ENCODE measurements around the gene LRIT1.

LRIT1 gene

GRCh38 chr10:84263716-84264115 is 22.4 kb upstream of the LRIT1 start:
- peaks cover 9 to 10% of the 10 kb centered on the region in 2 donors for H3K4me1 Mint-ChIP-seq (ENCODE audit: low read depth in 2 of 2)
- H3K9me3 Mint-ChIP-seq, result no peaks in the 10 kb centered on the region
- no peak overlapping the region for H3K27ac Mint-ChIP-seq
- peaks cover 3% of the 10 kb centered on the region for H3K36me3 Mint-ChIP-seq (ENCODE audit: insufficient read depth)
- no peak overlapping the region for H3K4me3 Mint-ChIP-seq
- ATAC-seq (replicated peaks) (no peak), DNase-seq (no peak)
- peaks cover 29 to 71% of the 10 kb centered on the region in 2 donors for H3K27me3 Mint-ChIP-seq

- ATAC-seq (replicated peaks), result no peak
- Mint-ChIP-seq H3K4me1 (ENCODE audit: low read depth in 2 of 2) (peaks cover 4% of the 10 kb centered on the region in 2 donors), H3K36me3 (ENCODE audit: insufficient read depth) (peaks cover 3% of the 10 kb centered on the region), H3K4me3 (no peak overlapping the region), H3K27me3 (peaks cover 30 to 76% of the 10 kb centered on the region in 2 donors), H3K9me3 (no peaks in the 10 kb centered on the region), H3K27ac (no peak overlapping the region)
- no peak for DNase-seq
These were observed 21.0 kb upstream of the LRIT1 start for GRCh38 chr10:84262190-84262956.

GRCh38 chr10:84261236-84261915 is 20.0 kb upstream of the LRIT1 start:
- DNase-seq, result no peak

GRCh38 chr10:84258034-84258695 is 16.8 kb upstream of the LRIT1 start:
- DNase-seq, result no peak
- Mint-ChIP-seq H3K4me1 (ENCODE audit: low read depth in 2 of 2) (peaks cover 3 to 5% of the 10 kb centered on the region in 2 donors), H3K9me3 (no peaks in the 10 kb centered on the region), H3K27ac (no peak overlapping the region), H3K36me3 (ENCODE audit: insufficient read depth) (peaks cover under 1% of the 10 kb centered on the region), H3K4me3 (no peak overlapping the region), H3K27me3 (peaks cover 17 to 69% of the 10 kb centered on the region in 2 donors)
- no peak for ATAC-seq (replicated peaks)

More at GRCh38 chr10:84261236-84261915, 20.0 kb upstream of the LRIT1 start:
- ATAC-seq (replicated peaks), result no peak
- peaks cover 30 to 84% of the 10 kb centered on the region in 2 donors for H3K27me3 Mint-ChIP-seq
- no peak overlapping the region for H3K4me3 Mint-ChIP-seq
- peaks cover 3% of the 10 kb centered on the region for H3K36me3 Mint-ChIP-seq (ENCODE audit: insufficient read depth)
- H3K9me3 Mint-ChIP-seq, result no peaks in the 10 kb centered on the region
- H3K27ac Mint-ChIP-seq, result no peak overlapping the region
- peaks cover 7 to 8% of the 10 kb centered on the region in 2 donors for H3K4me1 Mint-ChIP-seq (ENCODE audit: low read depth in 2 of 2)

- no peak for DNase-seq
- no peak overlapping the region for H3K4me3 Mint-ChIP-seq
- H3K27ac Mint-ChIP-seq, result no peak overlapping the region
- ATAC-seq (replicated peaks), result no peak
- H3K9me3 Mint-ChIP-seq, result no peaks in the 10 kb centered on the region
- H3K36me3 Mint-ChIP-seq (ENCODE audit: insufficient read depth), result no peaks in the 10 kb centered on the region
- H3K27me3 Mint-ChIP-seq, result peaks cover 11 to 69% of the 10 kb centered on the region in 2 donors
- peaks cover 3 to 5% of the 10 kb centered on the region in 2 donors for H3K4me1 Mint-ChIP-seq (ENCODE audit: low read depth in 2 of 2)
These were observed 16.1 kb upstream of the LRIT1 start for GRCh38 chr10:84257343-84258020.

GRCh38 chr10:84256510-84257342 is 15.4 kb upstream of the LRIT1 start:
- DNase-seq, result peak; percentile 10 to 34 (median 13)
- no peaks in the 10 kb centered on the region for H3K36me3 Mint-ChIP-seq (ENCODE audit: insufficient read depth)
- ATAC-seq (replicated peaks), result peak; percentile 45
- no peak overlapping the region for H3K4me3 Mint-ChIP-seq
- no peak overlapping the region for H3K27ac Mint-ChIP-seq
- H3K4me1 Mint-ChIP-seq (ENCODE audit: low read depth in 2 of 2), result peaks cover 3 to 5% of the 10 kb centered on the region in 2 donors
- H3K9me3 Mint-ChIP-seq, result no peaks in the 10 kb centered on the region
- H3K27me3 Mint-ChIP-seq, result peaks cover 7 to 61% of the 10 kb centered on the region in 2 donors

- H3K4me1 Mint-ChIP-seq (ENCODE audit: low read depth in 2 of 2), result peaks cover 3 to 5% of the 10 kb centered on the region in 2 donors
- peaks cover 7 to 47% of the 10 kb centered on the region in 2 donors for H3K27me3 Mint-ChIP-seq
- ATAC-seq (replicated peaks) (no peak), DNase-seq (no peak)
- no peak overlapping the region for H3K27ac Mint-ChIP-seq
- H3K9me3 Mint-ChIP-seq, result no peaks in the 10 kb centered on the region
- no peaks in the 10 kb centered on the region for H3K36me3 Mint-ChIP-seq (ENCODE audit: insufficient read depth)
- H3K4me3 Mint-ChIP-seq, result no peak overlapping the region
These were observed 13.5 kb upstream of the LRIT1 start for GRCh38 chr10:84254552-84255478.

- no peak overlapping the region for H3K4me3 Mint-ChIP-seq
- no peaks in the 10 kb centered on the region for H3K9me3 Mint-ChIP-seq
- no peaks in the 10 kb centered on the region for H3K36me3 Mint-ChIP-seq (ENCODE audit: insufficient read depth)
- no peak for ATAC-seq (replicated peaks)
- peaks cover 8 to 54% of the 10 kb centered on the region in 2 donors for H3K27me3 Mint-ChIP-seq
- H3K4me1 Mint-ChIP-seq (ENCODE audit: low read depth in 2 of 2), result peaks cover 0 to 3% of the 10 kb centered on the region in 2 donors
- no peak for DNase-seq
- H3K27ac Mint-ChIP-seq, result no peak overlapping the region
These were observed 7.4 kb upstream of the LRIT1 start for GRCh38 chr10:84248794-84249193.

- no peak for ATAC-seq (replicated peaks)
- no peaks in the 10 kb centered on the region for H3K9me3 Mint-ChIP-seq
- DNase-seq, result no peak
- H3K27me3 Mint-ChIP-seq, result peaks cover 8 to 41% of the 10 kb centered on the region in 2 donors
- no peak overlapping the region for H3K4me3 Mint-ChIP-seq
- no peaks in the 10 kb centered on the region for H3K36me3 Mint-ChIP-seq (ENCODE audit: insufficient read depth)
- no peak overlapping the region for H3K27ac Mint-ChIP-seq
- peaks cover 0 to 3% of the 10 kb centered on the region in 2 donors for H3K4me1 Mint-ChIP-seq (ENCODE audit: low read depth in 2 of 2)
These were observed 6.2 kb upstream of the LRIT1 start for GRCh38 chr10:84247496-84247895.

GRCh38 chr10:84244651-84245270 is 3.4 kb upstream of the LRIT1 start, which contains the start of gene RGR:
RGR (plus strand) TSS chr10:84245053; CDS start chr10:84245091, 38 bp downstream.
- ATAC-seq (replicated peaks) (no peak), DNase-seq (no peak)
- Mint-ChIP-seq H3K27me3 (peaks cover 8 to 48% of the 10 kb centered on the region in 2 donors), H3K36me3 (ENCODE audit: insufficient read depth) (peaks cover 2% of the 10 kb centered on the region), H3K27ac (no peak within 1 kb of the TSS), H3K4me1 (ENCODE audit: low read depth in 2 of 2) (peaks cover 0 to 3% of the 10 kb centered on the region in 2 donors), H3K4me3 (no peak within 1 kb of the TSS), H3K9me3 (no peaks in the 10 kb centered on the region)

GRCh38 chr10:84243759-84244158 is 2.4 kb upstream of the LRIT1 start:
- DNase-seq, result no peak
- Mint-ChIP-seq H3K4me1 (ENCODE audit: low read depth in 2 of 2) (peaks cover 0 to 3% of the 10 kb centered on the region in 2 donors), H3K36me3 (ENCODE audit: insufficient read depth) (peaks cover 2% of the 10 kb centered on the region), H3K4me3 (no peak overlapping the region), H3K27ac (no peak overlapping the region), H3K9me3 (no peaks in the 10 kb centered on the region), H3K27me3 (peaks cover 16 to 54% of the 10 kb centered on the region in 2 donors)
- no peak for ATAC-seq (replicated peaks)

Measured in effector memory CD8-positive, alpha-beta T cell (primary cell).